NT2/D1 (cell line): ENCODE results near the gene EXOSC5.
"Not testable (repeated sequence)": the region's sequence is repeated elsewhere in the genome, so short reads cannot be mapped to it uniquely, and the experiment has no call there.

Experiments
- DNase-seq: peaks from one replicate; pipeline ENCODE4 v3.0.0-alpha.2; 2011; ENCODE audit warnings: low read depth, low spot score
- H3K27me3 ChIP-seq: 2 replicates; pipeline ENCODE4 v1.6.0; 2011; ENCODE audit warnings: mild to moderate bottlenecking; ENCODE audit not compliant: insufficient read length, insufficient read depth
- H3K36me3 ChIP-seq: 2 replicates; pipeline ENCODE4 v1.6.1; 2011; ENCODE audit warnings: mild to moderate bottlenecking, low read length, mixed read lengths; ENCODE audit not compliant: insufficient read depth, insufficient read length
- H3K4me1 ChIP-seq: 2 replicates; pipeline ENCODE4 v1.5.1; 2011; ENCODE audit not compliant: insufficient read depth, insufficient read length
- H3K4me3 ChIP-seq: 2 replicates; pipeline ENCODE4 v1.5.1; 2011; ENCODE audit warnings: low read depth; ENCODE audit not compliant: insufficient read length
- H3K9ac ChIP-seq: 2 replicates; pipeline ENCODE4 v1.6.0; 2011; ENCODE audit warnings: low read depth; ENCODE audit not compliant: insufficient read length
- H3K9me3 ChIP-seq: 2 replicates; pipeline ENCODE4 v1.5.1; 2011; ENCODE audit warnings: mild to moderate bottlenecking, low read length; ENCODE audit not compliant: insufficient read depth
- SUZ12 ChIP-seq: IDR thresholded peaks from 2 replicates; pipeline ENCODE4 v1.6.1; 2011; ENCODE audit not compliant: insufficient read length, insufficient read depth; ENCODE audit errors: extremely low read depth
- YY1 ChIP-seq: IDR thresholded peaks from 2 replicates; pipeline ENCODE4 v1.6.1; 2011; ENCODE audit not compliant: insufficient read length, insufficient read depth
- ZNF274 ChIP-seq: IDR thresholded peaks from 2 replicates; pipeline ENCODE4 v1.6.1; 2011; ENCODE audit warnings: mild to moderate bottlenecking, low read depth, low read length

The EXOSC5 gene

GRCh38 chr19:41354343-41354953, 42.7 kb downstream of the EXOSC5 start:
- TF ChIP-seq ZNF274: no peak
- TF ChIP-seq YY1: no peak
- no peak for TF ChIP-seq SUZ12
- Histone ChIP-seq H3K36me3 (peaks cover 7% of the 10 kb centered on the region), H3K9ac (peak overlapping the region; percentile 70), H3K4me1 (peaks cover 13% of the 10 kb centered on the region), H3K4me3 (peak overlapping the region; percentile 27), H3K9me3 (no peaks in the 10 kb centered on the region), H3K27me3 (peaks cover 26% of the 10 kb centered on the region)
- DNase-seq: no peak

GRCh38 chr19:41353466-41354342, 43.5 kb downstream of the EXOSC5 start, which contains the start of gene TGFB1:
TGFB1 (minus strand) TSS chr19:41353922; CDS start chr19:41353044, 878 bp downstream.
- TF ChIP-seq YY1 (no peak), SUZ12 (no peak)
- H3K9me3 ChIP-seq: no peaks in the 10 kb centered on the region
- peak within 1 kb of the TSS; percentile 56 for H3K4me3 ChIP-seq
- peaks cover 26% of the 10 kb centered on the region for H3K27me3 ChIP-seq
- H3K36me3 ChIP-seq: peaks cover 7% of the 10 kb centered on the region
- H3K9ac ChIP-seq: peak within 1 kb of the TSS; percentile 86
- DNase-seq: no peak
- H3K4me1 ChIP-seq: peaks cover 13% of the 10 kb centered on the region

- peak overlapping the region; percentile 56 for H3K4me3 ChIP-seq
- peaks cover 12% of the 10 kb centered on the region for H3K4me1 ChIP-seq
- H3K36me3 ChIP-seq: peaks cover 11% of the 10 kb centered on the region
- TF ChIP-seq YY1 (no peak), ZNF274 (no peak), SUZ12 (no peak)
- no peaks in the 10 kb centered on the region for H3K9me3 ChIP-seq
- DNase-seq: no peak
- H3K9ac ChIP-seq: peak overlapping the region; percentile 86
- H3K27me3 ChIP-seq: peaks cover 26% of the 10 kb centered on the region
These were observed 44.3 kb downstream of the EXOSC5 start for GRCh38 chr19:41352609-41353465.

- Histone ChIP-seq H3K4me1 (peaks cover 10% of the 10 kb centered on the region), H3K9ac (peak overlapping the region; percentile 74), H3K36me3 (peaks cover 13% of the 10 kb centered on the region), H3K9me3 (no peaks in the 10 kb centered on the region), H3K27me3 (peaks cover 26% of the 10 kb centered on the region), H3K4me3 (peak overlapping the region; percentile 56)
- TF ChIP-seq YY1 (no peak), ZNF274 (no peak), SUZ12 (no peak)
- no peak for DNase-seq
These were observed 44.9 kb downstream of the EXOSC5 start for GRCh38 chr19:41352279-41352608.

GRCh38 chr19:41351339-41352245, 45.6 kb downstream of the EXOSC5 start:
- H3K9ac ChIP-seq: peak overlapping the region; percentile 74
- H3K4me1 ChIP-seq: peaks cover 8% of the 10 kb centered on the region
- no peaks in the 10 kb centered on the region for H3K9me3 ChIP-seq
- no peak for DNase-seq
- H3K4me3 ChIP-seq: peak overlapping the region; percentile 56
- H3K27me3 ChIP-seq: peaks cover 26% of the 10 kb centered on the region
- peaks cover 17% of the 10 kb centered on the region for H3K36me3 ChIP-seq
- TF ChIP-seq ZNF274 (no peak), YY1 (no peak), SUZ12 (no peak)

GRCh38 chr19:41350735-41351338, 46.3 kb downstream of the EXOSC5 start:
- Histone ChIP-seq H3K9ac (peak overlapping the region; percentile 5), H3K4me3 (peak overlapping the region; percentile 56), H3K36me3 (peaks cover 17% of the 10 kb centered on the region), H3K4me1 (peaks cover 8% of the 10 kb centered on the region), H3K9me3 (no peaks in the 10 kb centered on the region), H3K27me3 (peaks cover 26% of the 10 kb centered on the region)
- no peak for DNase-seq
- no peak for TF ChIP-seq YY1
- no peak for TF ChIP-seq SUZ12
- TF ChIP-seq ZNF274: no peak

GRCh38 chr19:41346916-41347315, 50.2 kb downstream of the EXOSC5 start:
- not testable (repeated sequence) for H3K4me1 ChIP-seq, H3K4me3 ChIP-seq, H3K9me3 ChIP-seq, DNase-seq, H3K9ac ChIP-seq
- peaks cover 15% of the 10 kb centered on the region for H3K27me3 ChIP-seq
- peaks cover 28% of the 10 kb centered on the region for H3K36me3 ChIP-seq
